GM18951 (cell line): ENCODE results near the gene PIN1.

Experiments
- POLR2A ChIP-seq: IDR thresholded peaks from 4 replicates; pipeline ENCODE4 v1.6.1; 2011; ENCODE audit warnings: mild to moderate bottlenecking; ENCODE audit not compliant: insufficient read length, insufficient read depth; ENCODE audit errors: extremely low read depth
- in situ Hi-C: fragments of 300-500 bp; cut with MboI; formaldehyde crosslinking; loops from one replicate; pipeline ENCODE4 v1.12.0; 2022; ENCODE audit warnings: low sequenced_read_pairs, mixed read lengths, inconsistent platforms; ENCODE audit not compliant: unreplicated experiment

Gene PIN1

DNA sequence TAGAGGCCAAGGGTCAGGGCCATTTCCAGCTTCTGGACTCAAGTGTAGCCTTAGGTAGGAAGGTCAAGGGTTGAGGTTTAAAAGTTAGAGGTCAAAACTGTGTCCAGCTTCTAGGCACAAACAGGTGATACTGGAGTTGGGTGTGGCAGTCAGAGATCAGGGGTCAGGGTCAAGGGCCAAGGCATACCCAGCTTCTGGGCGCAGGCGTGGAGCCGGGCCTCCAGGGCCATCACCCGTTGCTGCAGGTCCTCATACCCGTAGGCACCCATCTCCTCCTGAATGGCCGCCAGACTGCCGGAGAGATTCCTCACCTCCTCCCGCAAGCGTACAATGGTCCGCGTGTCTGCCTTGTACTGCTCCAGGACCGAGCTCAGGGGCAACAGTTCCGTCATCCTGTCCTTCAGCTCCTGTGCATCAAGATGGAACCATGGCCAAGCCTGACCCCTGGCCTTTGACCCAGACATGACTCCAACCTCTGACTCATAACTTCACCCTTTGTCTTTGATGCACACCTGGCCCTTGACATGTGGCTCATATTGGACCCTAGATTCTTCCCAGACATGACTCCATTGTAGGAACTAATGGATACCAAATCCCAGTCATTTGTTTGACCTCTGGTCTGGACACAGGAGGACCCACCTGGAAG lies 22.1 kb downstream of the PIN1 start:
- in situ Hi-C loops: no loop called here
- TF ChIP-seq POLR2A: no peak

DNA sequence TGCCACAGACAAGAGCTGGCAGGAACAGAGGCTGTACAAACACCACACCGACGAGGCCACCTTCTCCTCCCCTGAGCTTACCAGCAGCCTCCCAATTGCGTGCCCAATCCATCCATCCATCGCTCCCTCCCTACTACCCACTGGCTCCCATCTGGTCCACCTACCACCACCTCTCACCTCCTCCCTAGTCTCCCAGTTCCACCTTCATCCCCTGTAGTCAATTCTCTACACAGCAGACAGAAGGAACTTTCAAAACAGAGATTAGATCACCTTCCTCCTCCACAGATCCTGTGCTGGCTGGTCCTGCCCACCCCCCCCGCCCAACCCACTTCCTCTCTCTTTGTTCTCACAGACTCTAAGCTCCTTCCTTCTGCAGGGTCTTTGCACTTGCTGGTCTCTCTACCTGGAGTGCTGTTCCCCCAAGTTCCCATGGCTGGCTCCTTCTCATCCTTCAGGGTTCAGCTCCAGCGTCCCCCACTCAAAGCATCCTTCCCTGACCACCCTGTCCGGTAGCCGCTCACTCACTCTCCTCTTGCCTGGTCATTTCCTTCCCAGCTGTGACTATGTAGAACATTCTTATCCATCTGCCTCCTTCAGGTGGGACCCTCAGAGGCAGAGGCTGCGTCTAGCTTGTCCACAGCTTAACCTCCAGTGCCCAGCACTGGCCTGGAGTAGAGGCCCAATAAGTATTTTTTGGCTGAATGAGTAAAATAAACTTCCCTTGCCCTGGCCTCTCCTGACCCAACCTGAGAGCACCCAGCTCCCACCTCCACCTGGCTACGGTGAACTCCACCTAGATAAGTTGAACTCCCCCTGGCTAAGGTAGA lies 23.0 kb downstream of the PIN1 start:
- TF ChIP-seq POLR2A: no peak
- in situ Hi-C loops: no loop called here

DNA sequence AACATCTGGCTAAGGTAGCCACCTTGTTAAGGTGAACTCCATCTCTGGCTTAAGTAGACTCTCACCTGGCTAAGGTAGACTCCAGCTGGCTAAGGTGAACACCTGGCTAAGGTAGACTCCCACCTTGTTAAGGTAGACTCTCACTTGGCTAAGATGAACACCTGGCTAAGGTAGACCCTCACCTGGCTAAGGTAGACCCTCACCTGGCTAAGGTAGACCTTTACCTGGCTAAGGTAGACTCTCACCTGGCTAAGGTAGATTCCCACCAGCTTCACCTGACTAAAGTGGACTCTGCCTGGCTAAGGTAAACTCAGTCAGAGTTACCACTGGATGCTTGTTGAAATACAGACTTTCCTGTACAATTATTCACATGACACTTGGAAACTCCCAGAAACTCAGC lies 23.6 kb downstream of the PIN1 start:
- TF ChIP-seq POLR2A: no peak
- in situ Hi-C loops: no loop called here

DNA sequence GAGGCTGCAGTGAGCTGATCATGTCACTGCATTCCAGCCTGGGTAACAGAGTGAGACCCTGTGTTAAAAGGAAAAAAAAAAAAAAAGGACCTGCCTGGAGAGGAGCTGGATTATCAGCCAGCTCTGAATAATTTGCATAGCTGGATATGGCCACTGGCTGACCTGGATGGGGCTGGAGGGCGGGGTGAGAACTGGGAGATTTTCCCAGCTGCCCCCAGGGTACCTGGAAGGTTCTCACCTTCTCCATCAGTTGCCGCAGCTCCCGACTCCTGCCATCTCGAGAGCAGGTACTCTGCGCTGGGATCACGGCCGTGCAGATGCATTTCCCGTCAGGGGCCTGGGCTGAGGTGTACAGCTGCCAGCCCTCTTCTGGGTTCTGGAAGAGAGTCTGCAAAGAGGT lies 25.3 kb downstream of the PIN1 start:
- TF ChIP-seq POLR2A: no peak
- in situ Hi-C loops: no loop called here

DNA sequence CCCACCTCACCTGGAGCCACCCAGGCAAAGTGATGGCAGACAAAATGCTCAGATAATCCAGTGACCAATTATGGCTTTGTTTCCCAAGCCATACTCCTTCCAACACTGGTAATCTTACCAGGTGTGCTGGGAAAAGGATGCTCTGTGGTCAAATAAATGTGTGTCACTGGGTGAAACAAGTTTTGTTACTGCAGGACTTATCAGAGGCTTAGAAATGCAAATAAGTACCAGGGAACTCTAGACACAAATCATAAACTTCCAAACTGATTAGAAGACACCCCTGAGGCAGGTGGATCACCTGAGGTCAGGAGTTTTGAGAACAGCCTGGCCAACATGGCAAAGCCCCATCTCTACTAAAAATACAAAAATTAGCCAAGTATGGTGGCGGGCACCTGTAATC lies 26.4 kb downstream of the PIN1 start:
- no peak for TF ChIP-seq POLR2A
- in situ Hi-C loops: no loop called here

DNA sequence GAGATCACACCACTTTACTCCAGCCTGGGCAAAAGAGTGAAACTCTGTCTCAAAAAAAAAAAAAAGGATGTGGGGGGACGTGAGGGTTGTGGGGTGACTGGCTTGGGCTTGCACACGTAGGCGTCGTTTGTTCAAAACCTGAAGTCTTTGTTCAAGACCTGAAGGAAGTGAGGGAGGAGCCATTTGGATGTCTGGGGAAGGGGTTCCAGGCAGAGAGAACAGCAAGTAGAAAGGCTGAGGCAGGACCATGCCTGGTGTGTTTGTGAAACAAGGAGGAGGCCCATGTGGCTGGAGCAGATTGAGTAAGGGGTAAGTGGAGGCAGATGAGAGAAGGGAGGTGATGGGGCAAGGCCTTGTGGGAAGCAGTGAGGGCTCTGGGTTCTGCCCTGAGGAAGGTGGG lies 27.8 kb downstream of the PIN1 start:
- in situ Hi-C loops: no loop called here
- no peak for TF ChIP-seq POLR2A

DNA sequence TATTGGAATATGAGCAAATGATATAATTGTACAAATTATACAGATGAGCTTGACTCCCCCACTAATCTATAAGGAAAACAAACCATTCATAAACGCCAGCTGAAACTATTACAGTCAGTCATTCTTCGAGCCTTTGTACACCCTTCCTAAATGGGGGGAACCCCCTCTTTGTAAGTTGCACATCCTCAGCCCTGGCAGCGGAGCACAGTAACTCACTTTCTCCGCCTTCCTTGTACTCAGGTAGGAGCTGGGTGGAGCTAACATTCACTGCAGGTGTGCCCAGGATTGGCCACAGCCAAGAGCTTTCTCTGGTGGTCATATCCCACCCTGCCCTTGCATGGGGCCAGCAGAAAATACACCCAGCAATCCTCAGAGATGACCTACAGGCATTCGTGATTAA lies 28.6 kb downstream of the PIN1 start:
- TF ChIP-seq POLR2A: no peak
- in situ Hi-C loops: no loop called here

DNA sequence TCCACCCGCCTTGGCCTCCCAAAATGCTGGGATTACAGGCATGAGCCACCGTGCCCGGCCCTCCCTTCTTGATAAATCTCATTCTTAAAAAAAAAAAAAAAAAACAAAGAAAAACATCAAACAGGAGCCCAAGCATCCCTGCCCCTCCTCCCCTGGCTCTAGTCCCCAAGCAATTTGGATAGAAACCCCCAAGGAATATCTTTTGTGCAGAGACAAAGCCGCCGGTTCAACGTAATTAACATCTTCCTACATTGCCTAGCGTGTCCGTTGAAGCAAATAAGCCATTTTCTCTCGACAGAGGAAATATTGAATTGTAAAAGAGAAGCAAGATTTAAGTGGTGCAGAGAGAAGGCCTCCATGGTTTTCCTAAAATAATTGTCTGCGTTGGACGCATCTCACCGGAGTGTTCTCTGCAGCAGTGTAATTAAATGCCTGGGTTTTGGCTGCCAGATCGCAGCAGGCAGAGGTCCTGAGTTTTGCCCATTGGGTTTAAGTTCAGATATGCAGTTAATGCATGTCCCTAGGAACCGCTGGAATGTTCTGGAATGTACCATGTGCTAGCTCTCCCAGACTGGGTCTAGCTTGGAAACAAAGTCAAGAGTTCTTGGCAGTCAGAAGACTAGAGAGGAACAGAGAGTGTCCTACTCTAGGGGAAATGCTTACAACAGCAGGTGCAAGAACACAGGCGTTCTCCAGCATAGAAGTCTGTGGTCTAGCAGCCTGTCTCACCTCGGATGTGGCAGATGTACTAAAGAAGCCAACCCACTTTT lies 30.8 kb downstream of the PIN1 start:
- TF ChIP-seq POLR2A: no peak
- in situ Hi-C loops: no loop called here

DNA sequence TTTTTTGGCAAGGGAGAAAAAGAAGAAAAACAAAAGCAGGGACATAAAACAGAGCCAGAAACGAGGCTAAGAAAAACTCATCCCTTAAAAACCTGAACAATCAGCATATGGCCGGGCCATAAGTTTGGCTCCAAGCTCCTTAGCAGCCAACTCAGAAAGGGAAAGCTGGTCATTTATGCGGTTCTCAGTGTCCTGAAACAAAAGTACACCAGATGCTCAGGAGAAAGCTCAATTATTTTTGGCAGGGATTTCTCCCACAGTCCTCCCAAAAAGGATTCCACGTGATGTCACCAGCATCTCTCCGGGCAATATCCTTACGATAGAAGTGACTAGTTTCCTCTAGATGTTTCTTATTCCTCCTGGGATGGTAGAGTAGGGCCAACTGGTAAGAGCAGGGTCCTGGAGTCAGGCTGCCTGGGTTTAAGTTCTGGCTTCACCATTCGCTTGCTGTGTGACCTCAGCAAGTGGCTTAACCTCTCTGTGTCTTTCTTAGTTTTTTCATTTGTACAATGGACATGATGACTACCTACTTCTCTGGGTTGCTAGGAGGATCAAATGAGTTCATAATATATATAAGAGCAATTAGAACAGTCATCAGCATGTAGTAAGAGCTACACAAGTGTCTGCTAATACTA lies 34.0 kb downstream of the PIN1 start:
- no peak for TF ChIP-seq POLR2A
- in situ Hi-C loops: no loop called here

DNA sequence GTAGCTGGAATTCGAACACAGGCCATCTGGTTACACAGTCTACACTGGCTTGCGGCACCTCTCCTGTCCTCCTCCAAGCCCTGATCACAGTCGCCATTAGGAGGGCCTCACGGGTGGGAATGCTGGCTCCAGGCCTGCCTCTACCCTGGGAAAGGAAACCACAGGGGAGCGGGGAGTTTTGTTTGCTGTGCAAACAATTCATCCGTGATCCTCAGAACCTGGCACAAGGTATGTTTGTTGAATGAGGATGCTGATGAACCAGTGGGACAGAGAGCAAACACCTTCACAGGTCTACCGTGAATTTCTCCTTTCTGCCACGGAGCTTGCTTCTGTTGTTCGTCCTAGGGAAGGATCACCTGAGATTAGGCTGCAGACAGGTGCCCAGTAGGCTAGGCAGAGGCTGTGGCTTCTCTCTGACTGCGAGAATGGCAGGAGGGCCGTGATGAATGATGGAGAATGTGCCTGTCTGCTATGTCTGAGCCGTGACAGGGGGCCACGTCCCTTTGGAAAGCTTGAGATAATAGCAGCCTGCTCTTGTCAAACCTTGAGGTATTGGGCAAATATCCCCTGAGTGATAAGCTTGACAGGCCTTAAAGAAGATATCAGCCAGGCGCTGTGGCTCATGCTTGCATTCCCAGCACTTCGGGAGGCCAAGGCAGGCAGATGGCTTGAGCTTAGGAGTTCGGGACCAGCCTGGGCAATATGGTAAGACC lies 36.7 kb downstream of the PIN1 start:
- in situ Hi-C loops: no loop called here
- no peak for TF ChIP-seq POLR2A

DNA sequence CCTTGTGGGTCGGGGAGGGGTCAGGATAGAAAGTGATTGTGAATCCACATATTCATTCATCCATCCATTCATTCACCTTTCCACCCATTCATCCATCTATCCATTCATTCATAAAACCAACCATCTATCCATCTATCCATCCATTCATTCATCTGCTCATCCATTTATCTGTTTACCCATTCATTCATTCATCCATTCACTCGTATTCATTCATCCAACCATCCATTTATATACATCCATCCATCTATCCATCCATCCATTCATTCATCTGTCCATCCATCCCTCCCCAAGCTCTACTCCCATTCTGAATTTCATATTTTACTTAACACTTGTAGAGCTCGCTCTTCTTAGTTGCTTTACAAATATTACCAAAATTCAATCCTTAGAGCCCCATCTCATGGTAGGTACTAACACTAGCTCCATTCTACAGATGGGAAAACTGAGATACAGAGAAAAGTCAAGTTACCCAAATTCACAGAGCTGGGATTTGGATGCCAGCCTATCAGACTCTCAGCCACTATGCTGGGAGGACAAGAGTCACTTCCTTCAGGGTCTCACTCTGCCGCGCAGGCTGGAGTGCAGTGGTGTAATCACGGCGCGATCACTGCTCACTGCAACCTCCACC lies 37.6 kb downstream of the PIN1 start:
- in situ Hi-C loops: no loop called here
- TF ChIP-seq POLR2A: no peak

DNA sequence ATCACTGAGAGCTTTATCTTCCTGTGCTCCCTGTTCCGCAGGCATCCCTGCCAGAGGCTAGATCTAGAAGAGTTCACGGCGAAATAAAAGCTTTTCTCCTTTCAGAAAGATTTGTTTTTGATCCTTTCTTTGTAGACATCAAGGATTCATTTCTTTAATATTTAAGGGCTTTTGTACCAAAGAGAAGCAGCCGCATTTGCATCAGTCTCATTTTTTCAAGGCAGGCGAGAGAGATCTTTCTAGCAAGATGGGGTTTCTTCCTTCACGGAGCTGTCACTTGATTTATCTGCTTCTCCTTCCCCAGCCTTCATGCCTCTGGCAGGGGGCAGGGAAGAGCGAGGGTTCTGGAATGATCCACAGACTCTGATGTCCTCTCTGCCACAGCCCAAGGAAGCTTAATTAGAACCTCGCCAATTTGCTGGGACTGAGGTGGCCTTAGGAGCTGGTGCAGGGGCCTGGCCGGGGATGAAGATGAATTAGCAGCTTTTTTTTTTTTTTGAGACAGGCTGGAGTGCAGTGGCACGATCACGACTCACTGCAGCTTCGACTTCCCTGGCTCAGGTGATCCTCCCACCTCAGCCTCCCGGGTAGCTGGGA lies 40.0 kb downstream of the PIN1 start:
- no peak for TF ChIP-seq POLR2A
- in situ Hi-C loops: no loop called here
